ENCODE data around the gene LIME1. TPM values are rescaled to one million over a fixed set of nuclear protein-coding genes. Genes with fewer than 3 reads are reported as not detected.

LIME1 gene
- total RNA-seq, 1 experiment from 2014 or later: 27.4 TPM

GRCh38 chr20:63694584-63695423 is 41.7 kb upstream of the LIME1 start (continued):
- no peak for TF ChIP-seq ZBTB33 (IDR thresholded peaks at IDR 0.05; ENCODE audit: extremely low read depth, insufficient replicate concordance, low read length)

- Histone ChIP-seq H3K9me2 (ENCODE audit: insufficient read depth) (no peaks in the 10 kb centered on the region), H3K4me1 (ENCODE audit: control insufficient read depth in 1 of 2, insufficient read depth in 2 of 2, low read length in 2 of 2) (peaks cover 41 to 65% of the 10 kb centered on the region in 2 experiments), H3K4me2 (ENCODE audit: low read length) (peak overlapping the region; percentile 78), H4K20me1 (ENCODE audit: insufficient read depth) (no peaks in the 10 kb centered on the region), H3K4me3 (replicated peaks in 1 of 2; ENCODE audit: low read depth in 1 of 2, low read length in 2 of 2) (peak overlapping the region; percentile 58 to 69; a peak in 2 of 4 replicates), H3K79me2 (ENCODE audit: insufficient read depth, low read length) (peaks cover 10% of the 10 kb centered on the region; the same call in 1 of the 2 replicates), H3K27ac (ENCODE audit: low read depth, low read length) (peak overlapping the region; percentile 91), H3K27me3 (ENCODE audit: insufficient read depth, low read length) (no peaks in the 10 kb centered on the region), H3K36me3 (ENCODE audit: control insufficient read depth in 1 of 2, insufficient read depth in 2 of 2, low read length in 2 of 2) (peaks cover 0 to 8% of the 10 kb centered on the region in 2 experiments; a peak in 1 of 4 replicates), H2AFZ (ENCODE audit: low read depth, low read length, poor library complexity, severe bottlenecking) (no peak overlapping the region), H3K9me3 (ENCODE audit: control insufficient read depth in 1 of 2, insufficient read depth in 1 of 2, low read depth in 1 of 2, low read length in 2 of 2) (no peaks in the 10 kb centered on the region), H3K9ac (ENCODE audit: low read length) (peak overlapping the region; percentile 71)
- DNase-seq (ENCODE audit: low read depth, low spot score) (no peak), ATAC-seq (no peak)
- POLR2A ChIA-PET: interaction anchor here (0.6 to 2.3 kb wide), 4 partner anchors 13 to 169 kb away, joined by 3 to 28 read pairs (median 4); partner anchors contain the start of gene TPD52L2
- intact Hi-C loops (cut with micrococcal nuclease): loop anchor here (2.0 to 5.0 kb wide), 5 partner anchors 13 to 262 kb away; partner anchors contain the start of genes PTK6, STMN3 and UCKL1
- RAD21 ChIA-PET (ENCODE audit: low non-redundant PET in 1 of 2, low total read pairs in 2 of 2, uncharacterized antibody in 2 of 2, unreplicated experiment in 2 of 2): interaction anchor here in 1 of 2 experiments (0.6 kb wide), 1 partner anchor 139 kb away, joined by 4 read pairs; no protein-coding TSS in a partner anchor
- TF ChIP-seq SRF (IDR thresholded peaks at IDR 0.05; ENCODE audit: low read depth): no peak
- no peak for TF ChIP-seq ZFX (IDR thresholded peaks at IDR 0.05)
- no peak for TF ChIP-seq FOSL1 (IDR thresholded peaks at IDR 0.05; ENCODE audit: low read depth)
- TF ChIP-seq ZNF274 (IDR thresholded peaks at IDR 0.05; ENCODE audit: low read depth, low read length): no peak
- no peak for TF ChIP-seq CBX3 (IDR thresholded peaks at IDR 0.05; ENCODE audit: low read depth)
- TF ChIP-seq ZBTB33 (IDR thresholded peaks at IDR 0.05; ENCODE audit: extremely low read depth, insufficient replicate concordance, low read length): no peak
- no peak for TF ChIP-seq CEBPB (IDR thresholded peaks at IDR 0.05; ENCODE audit: low read depth)
- TF ChIP-seq SP1 (IDR thresholded peaks at IDR 0.05; ENCODE audit: low read depth): no peak
- no peak for TF ChIP-seq EZH2 (IDR thresholded peaks at IDR 0.05)
- TF ChIP-seq ELF1 (IDR thresholded peaks at IDR 0.05; ENCODE audit: borderline replicate concordance, low read depth): no peak
- no peak for TF ChIP-seq ATF3 (IDR thresholded peaks at IDR 0.05)
- no peak for TF ChIP-seq POLR2A (IDR thresholded peaks at IDR 0.05; ENCODE audit: borderline replicate concordance, extremely low read depth, insufficient read depth, insufficient read length)
- no peak for TF ChIP-seq SIN3A (IDR thresholded peaks at IDR 0.05; ENCODE audit: low read depth)
- CTCF ChIA-PET: interaction anchor here (0.8 kb wide), 1 partner anchor 54 kb away, joined by 4 read pairs; no protein-coding TSS in a partner anchor
- no TSS peak for BruUV-seq (replicated peaks)
These were observed 40.8 kb upstream of the LIME1 start for GRCh38 chr20:63695424-63696305.
